Right atrium auricular region (tissue), 2 donors: ENCODE measurements around the gene SLC35E4. TPM values are rescaled to one million over a fixed set of nuclear protein-coding genes. Genes with fewer than 3 reads are reported as not detected.

Source experiments
- DNase-seq: peaks from one replicate; pipeline ENCODE4 v3.0.0-alpha.2; 2019; ENCODE audit warnings: low spot score
- H3K27ac ChIP-seq, 2 donors: fragments of 200-600 bp; sonication (generic); 1 replicate in 1 of 2; 2 replicates in 1 of 2; pipeline ENCODE4 v1.5.1; 2016 to 2019
- H3K27me3 ChIP-seq, 2 donors: fragments of 200-600 bp; sonication (generic); one replicate each; pipeline versions ENCODE4 v1.5.1 to v1.6.0; 2017 to 2019
- H3K36me3 ChIP-seq: fragments of 200-600 bp; sonication (generic); one replicate; pipeline ENCODE4 v1.5.1; 2016
- H3K4me1 ChIP-seq, 2 donors: fragments of 200-600 bp; sonication (generic); one replicate each; pipeline versions ENCODE4 v1.5.1 to v1.6.0; 2017 to 2019
- H3K4me3 ChIP-seq, 2 donors: fragments of 200-600 bp; sonication (generic); 1 replicate in 1 of 2; 2 replicates in 1 of 2; pipeline ENCODE4 v1.5.1; 2017 to 2019; ENCODE audit warnings: mild to moderate bottlenecking in 1 of 2, moderate library complexity in 1 of 2
- H3K9me3 ChIP-seq, 2 donors: fragments of 200-600 bp; sonication (generic); one replicate each; pipeline ENCODE4 v1.5.1; 2019
- CTCF ChIP-seq, 2 donors: fragments of 200-600 bp; sonication (generic); IDR thresholded peaks; one replicate each; pipeline ENCODE4 v1.5.1; 2019; ENCODE audit warnings: antibody characterized with exemption in 2 of 2
- total RNA-seq, 2 donors: library from RNA; depleted of rRNA; stranded (reverse); fragments of >200 nt; gene quantifications; one replicate each; pipeline ENCODE4 v1.1.0, GENCODE V29; 2016

SLC35E4 gene
- total RNA-seq, 2 donors from 2014 or later = 4.0 to 9.1 TPM

GRCh38 chr22:30694171-30694639, 58.6 kb downstream of the SLC35E4 start:
- TF ChIP-seq CTCF (IDR thresholded peaks at IDR 0.05) = no peak
- no peaks in the 10 kb centered on the region for H3K27me3 ChIP-seq
- no peaks in the 10 kb centered on the region for H3K36me3 ChIP-seq
- H3K27ac ChIP-seq = peak overlapping the region; percentile 65
- no peaks in the 10 kb centered on the region for H3K9me3 ChIP-seq
- peaks cover 0 to 15% of the 10 kb centered on the region in 2 donors for H3K4me1 ChIP-seq
- no peak for DNase-seq
- peak overlapping the region; percentile 52 to 55 for H3K4me3 ChIP-seq

- Histone ChIP-seq H3K27me3 (no peaks in the 10 kb centered on the region), H3K4me3 (peak within 1 kb of the TSS; percentile 55 to 65), H3K4me1 (peaks cover 0 to 15% of the 10 kb centered on the region in 2 donors), H3K27ac (peak within 1 kb of the TSS; percentile 65 to 67), H3K9me3 (no peaks in the 10 kb centered on the region), H3K36me3 (no peaks in the 10 kb centered on the region)
- TF ChIP-seq CTCF (IDR thresholded peaks at IDR 0.05) = no peak
- no peak for DNase-seq
Measured at GRCh38 chr22:30694640-30695350, 59.2 kb downstream of the SLC35E4 start, which contains the start of gene OSBP2. TSS of gene OSBP2 (plus strand) at chr22:30694874. CDS start at chr22:30694910, 36 bp downstream.

GRCh38 chr22:30695351-30695851, 59.8 kb downstream of the SLC35E4 start:
- Histone ChIP-seq H3K36me3 (no peaks in the 10 kb centered on the region), H3K4me3 (peak overlapping the region; percentile 55 to 65), H3K27me3 (no peaks in the 10 kb centered on the region), H3K9me3 (no peaks in the 10 kb centered on the region), H3K27ac (peak overlapping the region in 1 of 2 donors; percentile 67), H3K4me1 (peaks cover 0 to 15% of the 10 kb centered on the region in 2 donors)
- no peak for TF ChIP-seq CTCF (IDR thresholded peaks at IDR 0.05)
- no peak for DNase-seq

- TF ChIP-seq CTCF (IDR thresholded peaks at IDR 0.05) = no peak
- Histone ChIP-seq H3K4me3 (no peak overlapping the region), H3K27ac (no peak overlapping the region), H3K27me3 (no peaks in the 10 kb centered on the region), H3K9me3 (no peaks in the 10 kb centered on the region), H3K36me3 (no peaks in the 10 kb centered on the region), H3K4me1 (peaks cover 0 to 15% of the 10 kb centered on the region in 2 donors)
- no peak for DNase-seq
Measured at GRCh38 chr22:30695871-30696655, 60.5 kb downstream of the SLC35E4 start.

Other genes starting within 250 kb of the SLC35E4 start
- gene RNF215, start 248.4 kb upstream of the SLC35E4 start, total RNA-seq = 1 to 10 TPM; 5.6 to 7.5 TPM
- 1 to 10 TPM in 1 of 2 donors, under 1 TPM in 1; 0.89 to 2.8 TPM for gene SEC14L2, start 238.8 kb upstream of the SLC35E4 start, total RNA-seq
- 10 to 100 TPM; 18.4 to 38.8 TPM for gene MTFP1, start 210.0 kb upstream of the SLC35E4 start, total RNA-seq
- not detected for gene SEC14L3, start 163.8 kb upstream of the SLC35E4 start, total RNA-seq
- gene SEC14L4, start 130.1 kb upstream of the SLC35E4 start, total RNA-seq = not detected
- gene SEC14L6, start 89.0 kb upstream of the SLC35E4 start, total RNA-seq = 1 to 10 TPM in 1 of 2 donors, under 1 TPM in 1; 0.11 to 1.1 TPM
- gene GAL3ST1, start 61.1 kb upstream of the SLC35E4 start, total RNA-seq = 1 to 10 TPM in 1 of 2 donors, under 1 TPM in 1; 0.33 to 1.7 TPM
- gene PES1, start 43.9 kb upstream of the SLC35E4 start, total RNA-seq = 10 to 100 TPM; 13.2 to 33.5 TPM
- 10 to 100 TPM; 28.7 to 38.2 TPM for gene TCN2, start 28.6 kb upstream of the SLC35E4 start, total RNA-seq
- 1 to 10 TPM; 1.8 to 4.9 TPM for gene DUSP18, start 32.1 kb downstream of the SLC35E4 start, total RNA-seq
- gene OSBP2, start 59.1 kb downstream of the SLC35E4 start, total RNA-seq = 10 to 100 TPM in 1 of 2 donors, 1 to 10 TPM in 1; 4.0 to 16.8 TPM